ENCODE results near the gene ANO4.
"Not testable (repeated sequence)": the region's sequence is repeated elsewhere in the genome, so short reads cannot be mapped to it uniquely, and the experiment has no call there.

The ANO4 gene

GRCh38 chr12:100955139-100955538 lies 160.6 kb downstream of the ANO4 start:
- DNase-seq: no peak

- DNase-seq: no peak
Observed at GRCh38 chr12:100956311-100956852, 161.8 kb downstream of the ANO4 start.

GRCh38 chr12:100959481-100959880 lies 164.9 kb downstream of the ANO4 start:
- DNase-seq: no peak

GRCh38 chr12:100962086-100962712 lies 167.6 kb downstream of the ANO4 start:
- DNase-seq: no peak

- no peak for DNase-seq
Observed at GRCh38 chr12:100963381-100963780, 168.8 kb downstream of the ANO4 start.

GRCh38 chr12:100964028-100964427 lies 169.5 kb downstream of the ANO4 start:
- DNase-seq: no peak

- no peak for DNase-seq
Observed at GRCh38 chr12:100967189-100967588, 172.6 kb downstream of the ANO4 start.

GRCh38 chr12:100970894-100971293 lies 176.3 kb downstream of the ANO4 start:
- DNase-seq: no peak

- DNase-seq: no peak
Observed at GRCh38 chr12:100972121-100972520, 177.5 kb downstream of the ANO4 start.

- no peak for DNase-seq
Observed at GRCh38 chr12:100974341-100974740, 179.8 kb downstream of the ANO4 start.

- DNase-seq: no peak
Observed at GRCh38 chr12:100974747-100975146, 180.2 kb downstream of the ANO4 start.

GRCh38 chr12:100976735-100977134 lies 182.2 kb downstream of the ANO4 start:
- no peak for DNase-seq

GRCh38 chr12:100980856-100981255 lies 186.3 kb downstream of the ANO4 start:
- DNase-seq: no peak

- no peak for DNase-seq
Observed at GRCh38 chr12:100982511-100983183, 188.1 kb downstream of the ANO4 start.

GRCh38 chr12:100984796-100985195 lies 190.2 kb downstream of the ANO4 start:
- no peak for DNase-seq

- no peak for DNase-seq
Observed at GRCh38 chr12:100986595-100987547, 192.3 kb downstream of the ANO4 start.

GRCh38 chr12:100987552-100988521 lies 193.3 kb downstream of the ANO4 start:
- peak; percentile 70 for DNase-seq

GRCh38 chr12:100989509-100989908 lies 194.9 kb downstream of the ANO4 start:
- not testable (repeated sequence) for DNase-seq

GRCh38 chr12:100991102-100991501 lies 196.5 kb downstream of the ANO4 start:
- DNase-seq: no peak

GRCh38 chr12:100992194-100992593 lies 197.6 kb downstream of the ANO4 start:
- no peak for DNase-seq

GRCh38 chr12:100993916-100994450 lies 199.4 kb downstream of the ANO4 start:
- DNase-seq: no peak

GRCh38 chr12:100995201-100995600 lies 200.6 kb downstream of the ANO4 start:
- no peak for DNase-seq
